GM23338 (cell line): Measurements from ENCODE around the gene FHL2. TPM values are rescaled to one million over a fixed set of nuclear protein-coding genes. Genes with fewer than 3 reads are reported as not detected.

ENCODE experiments used
- ATAC-seq: fragments of 200-7000 bp; cut with Tn5 transposase; 3 replicates; pipeline ENCODE4 v1.9.1; 2020
- DNase-seq: peaks from one replicate; pipeline ENCODE4 v3.0.0-alpha.2; 2015; ENCODE audit warnings: low spot score
- H2AFZ ChIP-seq: fragments of 200-600 bp; sonication (generic); 2 replicates; pipeline ENCODE4 v1.8.0; 2016; ENCODE audit warnings: antibody characterized with exemption, mild to moderate bottlenecking, moderate library complexity
- H3F3A ChIP-seq: fragments of 200-600 bp; sonication (generic); replicated peaks from 2 replicates; pipeline ENCODE4 v1.8.0; 2017; ENCODE audit warnings: antibody characterized with exemption, mixed run types, low read depth
- H3K27ac ChIP-seq: fragments of 200-600 bp; sonication (generic); 2 replicates; pipeline ENCODE4 v1.6.1; 2016; ENCODE audit warnings: low read depth
- H3K27me3 ChIP-seq: fragments of 200-600 bp; sonication (generic); 2 replicates; pipeline ENCODE4 v1.8.0; 2016; ENCODE audit warnings: mild to moderate bottlenecking, mixed run types, moderate library complexity; ENCODE audit not compliant: insufficient read depth
- H3K36me3 ChIP-seq: fragments of 200-600 bp; sonication (generic); 2 replicates; pipeline ENCODE4 v1.8.0; 2016; ENCODE audit warnings: mild to moderate bottlenecking; ENCODE audit not compliant: insufficient read depth
- H3K4me1 ChIP-seq: fragments of 200-600 bp; sonication (generic); 2 replicates; pipeline ENCODE4 v1.8.0; 2016; ENCODE audit warnings: mild to moderate bottlenecking, moderate library complexity; ENCODE audit not compliant: insufficient read depth
- H3K4me2 ChIP-seq: fragments of 200-600 bp; sonication (generic); 2 replicates; pipeline ENCODE4 v1.7.1; 2017; ENCODE audit warnings: mixed run types
- H3K4me3 ChIP-seq: fragments of 200-600 bp; sonication (generic); 2 replicates; pipeline ENCODE4 v1.6.1; 2016; ENCODE audit warnings: mixed run types
- H3K79me2 ChIP-seq: fragments of 200-600 bp; sonication (generic); replicated peaks from 2 replicates; pipeline ENCODE4 v1.8.0; 2017; ENCODE audit warnings: mild to moderate bottlenecking; ENCODE audit not compliant: insufficient read depth
- H3K9me2 ChIP-seq: fragments of 200-600 bp; sonication (generic); 2 replicates; pipeline ENCODE4 v1.8.0; 2017; ENCODE audit not compliant: insufficient read depth
- H4K20me1 ChIP-seq: fragments of 200-600 bp; sonication (generic); replicated peaks from 2 replicates; pipeline ENCODE4 v1.8.0; 2017; ENCODE audit warnings: mild to moderate bottlenecking; ENCODE audit not compliant: insufficient read depth
- H3K27ac Mint-ChIP-seq: 2 replicates; pipeline ENCODE4 v1.8.0; 2020; ENCODE audit warnings: inconsistent platforms, mild to moderate bottlenecking, moderate library complexity, mixed read lengths
- H3K27me3 Mint-ChIP-seq: 3 replicates; pipeline ENCODE4 v1.8.0; 2022; ENCODE audit warnings: low read depth, mild to moderate bottlenecking, moderate library complexity, mixed read lengths, inconsistent platforms; ENCODE audit not compliant: insufficient read depth, poor library complexity
- H3K36me3 Mint-ChIP-seq: 3 replicates; pipeline ENCODE4 v1.8.0; 2021; ENCODE audit warnings: low read depth, mild to moderate bottlenecking, inconsistent platforms, moderate library complexity, mixed read lengths
- H3K4me1 Mint-ChIP-seq: 3 replicates; pipeline ENCODE4 v1.8.0; 2020; ENCODE audit warnings: mild to moderate bottlenecking, inconsistent platforms, mixed read lengths
- H3K4me3 Mint-ChIP-seq: 3 replicates; pipeline ENCODE4 v1.8.0; 2021; ENCODE audit warnings: moderate library complexity, mild to moderate bottlenecking, inconsistent platforms, mixed read lengths
- H3K9me3 Mint-ChIP-seq: 3 replicates; pipeline ENCODE4 v1.8.0; 2020; ENCODE audit warnings: moderate library complexity, mild to moderate bottlenecking, inconsistent platforms, mixed read lengths
- CREB1 ChIP-seq: fragments of 250-450 bp; sonication (Bioruptor Pico); IDR thresholded peaks from 2 replicates; pipeline ENCODE4 v1.5.0; 2020; ENCODE audit warnings: low read depth, mild to moderate bottlenecking, moderate library complexity
- EZH2 ChIP-seq: fragments of 200-600 bp; sonication (generic); IDR thresholded peaks from one replicate; pipeline ENCODE4 v1.8.0; 2017; ENCODE audit warnings: antibody characterized with exemption, mild to moderate bottlenecking, low read depth; ENCODE audit not compliant: unreplicated experiment
- EZH2phosphoT487 ChIP-seq: fragments of 200-600 bp; sonication (generic); IDR thresholded peaks from one replicate; pipeline ENCODE4 v1.8.1; 2018; ENCODE audit warnings: antibody characterized with exemption; ENCODE audit not compliant: unreplicated experiment
- JUNB ChIP-seq: IDR thresholded peaks from one replicate; pipeline ENCODE4 v1.6.1; 2016; ENCODE audit warnings: antibody characterized with exemption; ENCODE audit not compliant: unreplicated experiment
- NANOG ChIP-seq: IDR thresholded peaks from 2 replicates; pipeline ENCODE4 v1.6.1; 2016; ENCODE audit warnings: antibody characterized with exemption, borderline replicate concordance
- POLR2AphosphoS5 ChIP-seq: IDR thresholded peaks from 2 replicates; pipeline ENCODE4 v1.6.1; 2016; ENCODE audit warnings: antibody characterized with exemption, low read depth
- STAT1 ChIP-seq: IDR thresholded peaks from one replicate; pipeline ENCODE4 v1.6.1; 2016; ENCODE audit warnings: antibody characterized with exemption; ENCODE audit not compliant: unreplicated experiment
- ZNF114 ChIP-seq: fragments of 250-450 bp; sonication (Bioruptor Pico); IDR thresholded peaks from 2 replicates; pipeline ENCODE4 v1.5.0; 2020; ENCODE audit warnings: mild to moderate bottlenecking, moderate library complexity
- ZNF331 ChIP-seq: fragments of 250-450 bp; sonication (Bioruptor Pico); IDR thresholded peaks from 2 replicates; pipeline ENCODE4 v1.5.0; 2020; ENCODE audit warnings: low read depth, mild to moderate bottlenecking, moderate library complexity
- polyA plus RNA-seq: library from polyadenylated mRNA; unstranded; fragments of >200 nt; fragmentation: Nextera tagmentation; extraction: Ambion mirVana; gene quantifications from 2 replicates; pipeline ENCODE4 v1.2.1, GENCODE V29; 2016
- total RNA-seq: library from RNA; depleted of rRNA; stranded (reverse); fragments of >200 nt; shearing (Covaris generic); gene quantifications from 2 replicates; pipeline ENCODE4 v1.2.3, GENCODE V29; 2014
- TF ChIP-seq, protein P1 (sequence below): IDR thresholded peaks from one replicate; pipeline ENCODE4 v1.6.1; 2018; ENCODE audit warnings: antibody characterized with exemption; ENCODE audit not compliant: unreplicated experiment
- TF ChIP-seq, protein P2 (sequence below): IDR thresholded peaks from 2 replicates; pipeline ENCODE4 v1.6.1; 2016; ENCODE audit warnings: antibody characterized with exemption
- TF ChIP-seq, protein P3 (sequence below): fragments of 250-450 bp; sonication (Bioruptor Pico); IDR thresholded peaks from 2 replicates; pipeline ENCODE4 v1.5.0; 2020; ENCODE audit warnings: mild to moderate bottlenecking, moderate library complexity
- TF ChIP-seq, protein P4 (sequence below), 2 experiments: fragments of 200-600 bp in 1 of 2; sonication (generic) in 1 of 2; conservative IDR thresholded peaks; 2 replicates each; pipeline versions ENCODE4 v1.5.1 to v1.6.1; 2016 to 2017; ENCODE audit warnings: antibody characterized with exemption in 2 of 2, low read depth in 2 of 2, mild to moderate bottlenecking in 2 of 2, moderate library complexity in 1 of 2

Gene FHL2
- total and polyA plus RNA-seq, 2 experiments from 2014 or later = 29.0 to 30.9 TPM

DNA sequence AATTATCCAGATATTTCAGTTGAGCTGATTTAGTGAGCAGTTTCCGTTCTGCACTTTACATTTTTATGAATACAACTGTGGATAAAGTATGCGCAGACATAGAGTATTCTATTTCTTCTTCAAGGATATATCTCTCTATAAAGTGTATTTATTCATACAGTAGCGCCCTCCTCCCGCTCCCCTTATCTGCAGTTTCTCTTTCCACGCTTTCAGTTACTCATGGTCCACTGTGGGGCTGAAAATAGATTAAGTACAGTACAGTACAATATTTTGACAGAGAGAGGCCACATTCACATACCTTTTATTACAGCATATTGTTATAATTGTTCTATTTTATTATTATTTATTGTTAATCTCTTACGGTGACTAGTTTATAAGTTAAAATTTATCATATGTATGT, 19.7 kb upstream of the FHL2 start:
- Histone ChIP-seq H3K36me3 (no peaks in the 10 kb centered on the region), H4K20me1 (no peaks in the 10 kb centered on the region), H3K4me1 (no peaks in the 10 kb centered on the region), H3F3A (no peaks in the 10 kb centered on the region), H3K79me2 (no peaks in the 10 kb centered on the region), H3K4me2 (no peak overlapping the region), H3K27me3 (no peaks in the 10 kb centered on the region), H3K4me3 (no peak overlapping the region), H2AFZ (no peak overlapping the region), H3K27ac (no peak overlapping the region), H3K9me2 (peaks cover 12% of the 10 kb centered on the region; the same call in 1 of the 2 replicates)
- peaks cover 2% of the 10 kb centered on the region for H3K27me3 Mint-ChIP-seq
- no peaks in the 10 kb centered on the region for H3K36me3 Mint-ChIP-seq
- TF ChIP-seq ZNF331 (no peak), STAT1 (no peak), EZH2 (no peak), NANOG (no peak), ZNF114 (CRISPR knock-in tag) (no peak), EZH2phosphoT487 (no peak), JUNB (no peak), CREB1 (CRISPR knock-in tag) (no peak), POLR2AphosphoS5 (no peak)
- TF ChIP-seq, protein P1, sequence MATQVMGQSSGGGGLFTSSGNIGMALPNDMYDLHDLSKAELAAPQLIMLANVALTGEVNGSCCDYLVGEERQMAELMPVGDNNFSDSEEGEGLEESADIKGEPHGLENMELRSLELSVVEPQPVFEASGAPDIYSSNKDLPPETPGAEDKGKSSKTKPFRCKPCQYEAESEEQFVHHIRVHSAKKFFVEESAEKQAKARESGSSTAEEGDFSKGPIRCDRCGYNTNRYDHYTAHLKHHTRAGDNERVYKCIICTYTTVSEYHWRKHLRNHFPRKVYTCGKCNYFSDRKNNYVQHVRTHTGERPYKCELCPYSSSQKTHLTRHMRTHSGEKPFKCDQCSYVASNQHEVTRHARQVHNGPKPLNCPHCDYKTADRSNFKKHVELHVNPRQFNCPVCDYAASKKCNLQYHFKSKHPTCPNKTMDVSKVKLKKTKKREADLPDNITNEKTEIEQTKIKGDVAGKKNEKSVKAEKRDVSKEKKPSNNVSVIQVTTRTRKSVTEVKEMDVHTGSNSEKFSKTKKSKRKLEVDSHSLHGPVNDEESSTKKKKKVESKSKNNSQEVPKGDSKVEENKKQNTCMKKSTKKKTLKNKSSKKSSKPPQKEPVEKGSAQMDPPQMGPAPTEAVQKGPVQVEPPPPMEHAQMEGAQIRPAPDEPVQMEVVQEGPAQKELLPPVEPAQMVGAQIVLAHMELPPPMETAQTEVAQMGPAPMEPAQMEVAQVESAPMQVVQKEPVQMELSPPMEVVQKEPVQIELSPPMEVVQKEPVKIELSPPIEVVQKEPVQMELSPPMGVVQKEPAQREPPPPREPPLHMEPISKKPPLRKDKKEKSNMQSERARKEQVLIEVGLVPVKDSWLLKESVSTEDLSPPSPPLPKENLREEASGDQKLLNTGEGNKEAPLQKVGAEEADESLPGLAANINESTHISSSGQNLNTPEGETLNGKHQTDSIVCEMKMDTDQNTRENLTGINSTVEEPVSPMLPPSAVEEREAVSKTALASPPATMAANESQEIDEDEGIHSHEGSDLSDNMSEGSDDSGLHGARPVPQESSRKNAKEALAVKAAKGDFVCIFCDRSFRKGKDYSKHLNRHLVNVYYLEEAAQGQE = no peak
- TF ChIP-seq, protein P2, sequence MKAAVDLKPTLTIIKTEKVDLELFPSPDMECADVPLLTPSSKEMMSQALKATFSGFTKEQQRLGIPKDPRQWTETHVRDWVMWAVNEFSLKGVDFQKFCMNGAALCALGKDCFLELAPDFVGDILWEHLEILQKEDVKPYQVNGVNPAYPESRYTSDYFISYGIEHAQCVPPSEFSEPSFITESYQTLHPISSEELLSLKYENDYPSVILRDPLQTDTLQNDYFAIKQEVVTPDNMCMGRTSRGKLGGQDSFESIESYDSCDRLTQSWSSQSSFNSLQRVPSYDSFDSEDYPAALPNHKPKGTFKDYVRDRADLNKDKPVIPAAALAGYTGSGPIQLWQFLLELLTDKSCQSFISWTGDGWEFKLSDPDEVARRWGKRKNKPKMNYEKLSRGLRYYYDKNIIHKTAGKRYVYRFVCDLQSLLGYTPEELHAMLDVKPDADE = no peak
- TF ChIP-seq, protein P3, sequence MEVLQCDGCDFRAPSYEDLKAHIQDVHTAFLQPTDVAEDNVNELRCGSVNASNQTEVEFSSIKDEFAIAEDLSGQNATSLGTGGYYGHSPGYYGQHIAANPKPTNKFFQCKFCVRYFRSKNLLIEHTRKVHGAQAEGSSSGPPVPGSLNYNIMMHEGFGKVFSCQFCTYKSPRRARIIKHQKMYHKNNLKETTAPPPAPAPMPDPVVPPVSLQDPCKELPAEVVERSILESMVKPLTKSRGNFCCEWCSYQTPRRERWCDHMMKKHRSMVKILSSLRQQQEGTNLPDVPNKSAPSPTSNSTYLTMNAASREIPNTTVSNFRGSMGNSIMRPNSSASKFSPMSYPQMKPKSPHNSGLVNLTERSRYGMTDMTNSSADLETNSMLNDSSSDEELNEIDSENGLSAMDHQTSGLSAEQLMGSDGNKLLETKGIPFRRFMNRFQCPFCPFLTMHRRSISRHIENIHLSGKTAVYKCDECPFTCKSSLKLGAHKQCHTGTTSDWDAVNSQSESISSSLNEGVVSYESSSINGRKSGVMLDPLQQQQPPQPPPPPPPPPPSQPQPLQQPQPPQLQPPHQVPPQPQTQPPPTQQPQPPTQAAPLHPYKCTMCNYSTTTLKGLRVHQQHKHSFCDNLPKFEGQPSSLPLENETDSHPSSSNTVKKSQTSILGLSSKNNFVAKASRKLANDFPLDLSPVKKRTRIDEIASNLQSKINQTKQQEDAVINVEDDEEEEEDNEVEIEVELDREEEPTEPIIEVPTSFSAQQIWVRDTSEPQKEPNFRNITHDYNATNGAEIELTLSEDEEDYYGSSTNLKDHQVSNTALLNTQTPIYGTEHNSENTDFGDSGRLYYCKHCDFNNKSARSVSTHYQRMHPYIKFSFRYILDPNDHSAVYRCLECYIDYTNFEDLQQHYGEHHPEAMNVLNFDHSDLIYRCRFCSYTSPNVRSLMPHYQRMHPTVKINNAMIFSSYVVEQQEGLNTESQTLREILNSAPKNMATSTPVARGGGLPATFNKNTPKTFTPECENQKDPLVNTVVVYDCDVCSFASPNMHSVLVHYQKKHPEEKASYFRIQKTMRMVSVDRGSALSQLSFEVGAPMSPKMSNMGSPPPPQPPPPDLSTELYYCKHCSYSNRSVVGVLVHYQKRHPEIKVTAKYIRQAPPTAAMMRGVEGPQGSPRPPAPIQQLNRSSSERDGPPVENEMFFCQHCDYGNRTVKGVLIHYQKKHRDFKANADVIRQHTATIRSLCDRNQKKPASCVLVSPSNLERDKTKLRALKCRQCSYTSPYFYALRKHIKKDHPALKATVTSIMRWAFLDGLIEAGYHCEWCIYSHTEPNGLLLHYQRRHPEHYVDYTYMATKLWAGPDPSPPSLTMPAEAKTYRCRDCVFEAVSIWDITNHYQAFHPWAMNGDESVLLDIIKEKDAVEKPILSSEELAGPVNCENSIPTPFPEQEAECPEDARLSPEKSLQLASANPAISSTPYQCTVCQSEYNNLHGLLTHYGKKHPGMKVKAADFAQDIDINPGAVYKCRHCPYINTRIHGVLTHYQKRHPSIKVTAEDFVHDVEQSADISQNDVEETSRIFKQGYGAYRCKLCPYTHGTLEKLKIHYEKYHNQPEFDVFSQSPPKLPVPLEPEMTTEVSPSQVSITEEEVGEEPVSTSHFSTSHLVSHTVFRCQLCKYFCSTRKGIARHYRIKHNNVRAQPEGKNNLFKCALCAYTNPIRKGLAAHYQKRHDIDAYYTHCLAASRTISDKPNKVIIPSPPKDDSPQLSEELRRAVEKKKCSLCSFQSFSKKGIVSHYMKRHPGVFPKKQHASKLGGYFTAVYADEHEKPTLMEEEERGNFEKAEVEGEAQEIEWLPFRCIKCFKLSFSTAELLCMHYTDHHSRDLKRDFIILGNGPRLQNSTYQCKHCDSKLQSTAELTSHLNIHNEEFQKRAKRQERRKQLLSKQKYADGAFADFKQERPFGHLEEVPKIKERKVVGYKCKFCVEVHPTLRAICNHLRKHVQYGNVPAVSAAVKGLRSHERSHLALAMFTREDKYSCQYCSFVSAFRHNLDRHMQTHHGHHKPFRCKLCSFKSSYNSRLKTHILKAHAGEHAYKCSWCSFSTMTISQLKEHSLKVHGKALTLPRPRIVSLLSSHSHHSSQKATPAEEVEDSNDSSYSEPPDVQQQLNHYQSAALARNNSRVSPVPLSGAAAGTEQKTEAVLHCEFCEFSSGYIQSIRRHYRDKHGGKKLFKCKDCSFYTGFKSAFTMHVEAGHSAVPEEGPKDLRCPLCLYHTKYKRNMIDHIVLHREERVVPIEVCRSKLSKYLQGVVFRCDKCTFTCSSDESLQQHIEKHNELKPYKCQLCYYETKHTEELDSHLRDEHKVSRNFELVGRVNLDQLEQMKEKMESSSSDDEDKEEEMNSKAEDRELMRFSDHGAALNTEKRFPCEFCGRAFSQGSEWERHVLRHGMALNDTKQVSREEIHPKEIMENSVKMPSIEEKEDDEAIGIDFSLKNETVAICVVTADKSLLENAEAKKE (CRISPR knock-in tag) = no peak
- TF ChIP-seq, protein P4, sequence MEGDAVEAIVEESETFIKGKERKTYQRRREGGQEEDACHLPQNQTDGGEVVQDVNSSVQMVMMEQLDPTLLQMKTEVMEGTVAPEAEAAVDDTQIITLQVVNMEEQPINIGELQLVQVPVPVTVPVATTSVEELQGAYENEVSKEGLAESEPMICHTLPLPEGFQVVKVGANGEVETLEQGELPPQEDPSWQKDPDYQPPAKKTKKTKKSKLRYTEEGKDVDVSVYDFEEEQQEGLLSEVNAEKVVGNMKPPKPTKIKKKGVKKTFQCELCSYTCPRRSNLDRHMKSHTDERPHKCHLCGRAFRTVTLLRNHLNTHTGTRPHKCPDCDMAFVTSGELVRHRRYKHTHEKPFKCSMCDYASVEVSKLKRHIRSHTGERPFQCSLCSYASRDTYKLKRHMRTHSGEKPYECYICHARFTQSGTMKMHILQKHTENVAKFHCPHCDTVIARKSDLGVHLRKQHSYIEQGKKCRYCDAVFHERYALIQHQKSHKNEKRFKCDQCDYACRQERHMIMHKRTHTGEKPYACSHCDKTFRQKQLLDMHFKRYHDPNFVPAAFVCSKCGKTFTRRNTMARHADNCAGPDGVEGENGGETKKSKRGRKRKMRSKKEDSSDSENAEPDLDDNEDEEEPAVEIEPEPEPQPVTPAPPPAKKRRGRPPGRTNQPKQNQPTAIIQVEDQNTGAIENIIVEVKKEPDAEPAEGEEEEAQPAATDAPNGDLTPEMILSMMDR (conservative IDR thresholded peaks at IDR 0.05; ENCODE audit: low read depth in 2 of 2) = no peak
- DNase-seq (no peak), ATAC-seq (no peak)
- no peak overlapping the region for H3K4me3 Mint-ChIP-seq
- H3K27ac Mint-ChIP-seq = no peak overlapping the region
- no peaks in the 10 kb centered on the region for H3K9me3 Mint-ChIP-seq
- no peaks in the 10 kb centered on the region for H3K4me1 Mint-ChIP-seq
